Heart left ventricle (tissue), 16 donors: Measurements from ENCODE around the gene CCM2. TPM values are rescaled to one million over a fixed set of nuclear protein-coding genes. Genes with fewer than 3 reads are reported as not detected.
A peak's percentile ranks its signal among the peaks of the same experiment; 100 is the strongest.

Source experiments
- ATAC-seq, 4 donors: fragments of 200-7000 bp; cut with Tn5 transposase; one replicate each; pipeline ENCODE4 v1.9.1; 2020 to 2022; ENCODE audit warnings: moderate library complexity in 4 of 4, mild to moderate bottlenecking in 3 of 4, moderate number of reproducible peaks in 1 of 4
- DNase-seq, 5 donors: peaks; one replicate each; pipeline ENCODE4 v3.0.0-alpha.2; 2020
- H3K27ac ChIP-seq, 12 donors: fragments of 200-600 bp; sonication (generic) in 4 of 12; one replicate each; pipeline versions ENCODE4 v1.5.0 to v1.8.0; 2016 to 2022; ENCODE audit warnings: mild to moderate bottlenecking in 2 of 12
- H3K27me3 ChIP-seq, 9 donors: fragments of 200-600 bp; sonication (generic) in 2 of 9; one replicate each; pipeline versions ENCODE4 v1.5.1 to v1.8.0; 2016 to 2022; ENCODE audit warnings: mild to moderate bottlenecking in 3 of 9
- H3K36me3 ChIP-seq, 9 donors: fragments of 200-600 bp; sonication (generic) in 2 of 9; one replicate each; pipeline versions ENCODE4 v1.5.0 to v1.8.0; 2018 to 2022; ENCODE audit warnings: mild to moderate bottlenecking in 2 of 9
- H3K4me1 ChIP-seq, 12 donors: fragments of 200-600 bp; sonication (generic) in 4 of 12; one replicate each; pipeline versions ENCODE4 v1.5.0 to v1.8.0; 2016 to 2022; ENCODE audit warnings: mild to moderate bottlenecking in 3 of 12
- H3K4me3 ChIP-seq, 12 donors: fragments of 200-600 bp; sonication (generic) in 4 of 12; one replicate each; pipeline versions ENCODE4 v1.5.0 to v1.8.0; 2017 to 2022; ENCODE audit warnings: mild to moderate bottlenecking in 9 of 12, moderate library complexity in 4 of 12
- H3K9me3 ChIP-seq, 12 donors: fragments of 200-600 bp; sonication (generic) in 4 of 12; one replicate each; pipeline versions ENCODE4 v1.5.0 to v1.8.0; 2016 to 2022; ENCODE audit warnings: mild to moderate bottlenecking in 1 of 12
- CTCF ChIP-seq, 12 donors: fragments of 200-600 bp; sonication (generic) in 4 of 12; IDR thresholded peaks; one replicate each; pipeline versions ENCODE4 v1.5.0 to v1.8.0; 2018 to 2022; ENCODE audit warnings: antibody characterized with exemption in 12 of 12, mild to moderate bottlenecking in 5 of 12
- POLR2A ChIP-seq, 2 donors: fragments of 450-650 bp; IDR thresholded peaks; one replicate each; pipeline ENCODE4 v1.6.1; 2017; ENCODE audit warnings: antibody characterized with exemption in 2 of 2, mild to moderate bottlenecking in 2 of 2, moderate library complexity in 2 of 2
- whole genome bisulfite sequencing, 4 donors: extraction: QIAGEN DNeasy Blood & Tissue Kit in 2 of 4; methylation state at CpG; one replicate each; pipeline versions ENCODE4 v1.1.5 to v1.1.7; 2013 to 2018; 5-methylcytosine and 5-hydroxymethylcytosine counted together
- intact Hi-C, 10 donors: fragments of 100-400 bp; cut with DNase I; formaldehyde crosslinking; loops; one replicate each; pipeline versions ENCODE4 v1.11.1 to v1.14.2; 2022
- polyA plus RNA-seq, 2 donors: library from polyadenylated mRNA; stranded (reverse); fragments of 200-250 nt; gene quantifications; one replicate each; pipeline ENCODE4 v1.2.3, GENCODE V29; 2013
- total RNA-seq, 9 donors: library from RNA; depleted of rRNA in 2 of 9; stranded (reverse); fragments of >200 nt in 2 of 9; fragmentation: NEBNext Ultra II Directional in 3 of 9; extraction: Animal tissue kit (Norgen Biotek cat#: 25700) in 3 of 9; gene quantifications; one replicate each; pipeline versions ENCODE4 v1.1.0 to v1.2.4, GENCODE V29; 2016 to 2023
- donor health status: ischemic (EF 13 %, LVEDD 7.1; RV severe dilation, severe dysfunction).
- donor health status: healthy with polysubstance abuse.
- donor health status: DM: no; HTN: yes; CAD: no.
- donor health status: DM: no; HTN: no; CAD: no.
- donor health status: ischemic (EF 25% LVEDD 6.9; RV normal size, moderate dysfunction).
- donor health status: ischemic (EF 25% LVEDD 5.7; RV mildly dilated, moderate dysfunction).
- donor health status: healthy.
- donor health status: DM: yes; HTN: yes; CAD: no.
- donor health status: ischemic (EF 35%, LVEDD 5.7; RV mildly dilated, moderate dysfunction).
- donor health status: nonischemic (EF 11% LVEDD 7.7; RV severe dilation, severe dysfunction).
- donor health status: DM: yes; HTN: yes; CAD: no.
- donor health status: PGD.
- donor health status: ischemic (EF 29% LVEDD 5.4; RV normal size, mild dysfunction).
- donor health status: nonischemic (EF 23%, LVEDD 6.1; RV moderate dilation, normal function).

The CCM2 gene
- total and polyA plus RNA-seq, 11 donors, result 24.7 to 68.2 (median 35.3) TPM

GRCh38 chr7:45072131-45073030, 72.4 kb downstream of the CCM2 start:
- H3K9me3 ChIP-seq, result no peaks in the 10 kb centered on the region
- 89 to 92% (median 91%) methylated on average over 11 to 13 of the region's 13 CpGs for WGBS, 4 donors
- TF ChIP-seq POLR2A (IDR thresholded peaks at IDR 0.05) (no peak), CTCF (IDR thresholded peaks at IDR 0.05) (no peak)
- ATAC-seq (no peak), DNase-seq (no peak)
- no peak overlapping the region for H3K27ac ChIP-seq
- H3K27me3 ChIP-seq, result no peaks in the 10 kb centered on the region
- H3K4me3 ChIP-seq, result no peak overlapping the region
- intact Hi-C loops, result loop anchor here in 1 of 10 donors (5.0 kb wide), 1 partner anchor 40 kb away; no protein-coding TSS in a partner anchor
- peaks cover 0 to 100% (median 97%) of the 10 kb centered on the region in 9 donors for H3K36me3 ChIP-seq
- H3K4me1 ChIP-seq, result peaks cover 0 to 9% (median 0%) of the 10 kb centered on the region in 12 donors

- 81 to 92% (median 86%) methylated on average over 17 of the region's 17 CpGs for WGBS, 4 donors
- H3K4me3 ChIP-seq, result no peak overlapping the region
- H3K27ac ChIP-seq, result no peak overlapping the region
- no peak for TF ChIP-seq CTCF (IDR thresholded peaks at IDR 0.05)
- TF ChIP-seq POLR2A (IDR thresholded peaks at IDR 0.05), result no peak
- ATAC-seq (no peak), DNase-seq (no peak)
- intact Hi-C loops, result loop anchor here in 1 of 10 donors (5.0 kb wide), 1 partner anchor 41 kb away; no protein-coding TSS in a partner anchor
- H3K4me1 ChIP-seq, result peaks cover 0 to 9% (median 0%) of the 10 kb centered on the region in 12 donors
- no peaks in the 10 kb centered on the region for H3K9me3 ChIP-seq
- H3K36me3 ChIP-seq, result peaks cover 0 to 98% (median 93%) of the 10 kb centered on the region in 9 donors
- no peaks in the 10 kb centered on the region for H3K27me3 ChIP-seq
Observed at GRCh38 chr7:45073031-45073785, 73.2 kb downstream of the CCM2 start.

GRCh38 chr7:45073786-45074527, 74.0 kb downstream of the CCM2 start:
- H3K9me3 ChIP-seq, result no peaks in the 10 kb centered on the region
- peaks cover 0 to 90% (median 85%) of the 10 kb centered on the region in 9 donors for H3K36me3 ChIP-seq
- intact Hi-C loops, result loop anchor here in 1 of 10 donors (5.0 kb wide), 1 partner anchor 42 kb away; no protein-coding TSS in a partner anchor
- ATAC-seq (peak; percentile 62 to 88 (median 78)), DNase-seq (peak in 3 of 5 donors; percentile 65 to 77 (median 68))
- 72 to 89% (median 84%) methylated on average over 12 to 15 of the region's 15 CpGs for WGBS, 4 donors
- peaks cover 0 to 9% (median 0%) of the 10 kb centered on the region in 12 donors for H3K4me1 ChIP-seq
- H3K4me3 ChIP-seq, result no peak overlapping the region
- no peak overlapping the region for H3K27ac ChIP-seq
- H3K27me3 ChIP-seq, result no peaks in the 10 kb centered on the region
- TF ChIP-seq CTCF (IDR thresholded peaks at IDR 0.05), result no peak
- no peak for TF ChIP-seq POLR2A (IDR thresholded peaks at IDR 0.05)
